GM12801 (cell line): ENCODE measurements around the gene CDK8.

Experiments
- CTCF ChIP-seq: IDR thresholded peaks from one replicate; pipeline ENCODE4 v1.5.1; 2011; ENCODE audit warnings: control low read depth; ENCODE audit not compliant: insufficient read length; ENCODE audit errors: extremely low read depth

The CDK8 gene

GRCh38 chr13:26300140-26300539 is 46.2 kb downstream of the CDK8 start:
- no peak for TF ChIP-seq CTCF

GRCh38 chr13:26305676-26306075 is 51.7 kb downstream of the CDK8 start:
- TF ChIP-seq CTCF: no peak

- TF ChIP-seq CTCF: no peak
Measured at GRCh38 chr13:26307701-26308100, 53.8 kb downstream of the CDK8 start.

GRCh38 chr13:26308250-26308649 is 54.3 kb downstream of the CDK8 start:
- no peak for TF ChIP-seq CTCF

GRCh38 chr13:26308836-26309235 is 54.9 kb downstream of the CDK8 start:
- no peak for TF ChIP-seq CTCF

- no peak for TF ChIP-seq CTCF
Measured at GRCh38 chr13:26310003-26310402, 56.1 kb downstream of the CDK8 start.

GRCh38 chr13:26310470-26310869 is 56.5 kb downstream of the CDK8 start:
- no peak for TF ChIP-seq CTCF

- no peak for TF ChIP-seq CTCF
Measured at GRCh38 chr13:26320766-26321165, 66.8 kb downstream of the CDK8 start.
